ENCODE measurements around the gene FAM163B. TPM values are rescaled to one million over a fixed set of nuclear protein-coding genes. Genes with fewer than 3 reads are reported as not detected.

FAM163B gene
- total RNA-seq, 2 donors from 2014 or later = not detected

DNA sequence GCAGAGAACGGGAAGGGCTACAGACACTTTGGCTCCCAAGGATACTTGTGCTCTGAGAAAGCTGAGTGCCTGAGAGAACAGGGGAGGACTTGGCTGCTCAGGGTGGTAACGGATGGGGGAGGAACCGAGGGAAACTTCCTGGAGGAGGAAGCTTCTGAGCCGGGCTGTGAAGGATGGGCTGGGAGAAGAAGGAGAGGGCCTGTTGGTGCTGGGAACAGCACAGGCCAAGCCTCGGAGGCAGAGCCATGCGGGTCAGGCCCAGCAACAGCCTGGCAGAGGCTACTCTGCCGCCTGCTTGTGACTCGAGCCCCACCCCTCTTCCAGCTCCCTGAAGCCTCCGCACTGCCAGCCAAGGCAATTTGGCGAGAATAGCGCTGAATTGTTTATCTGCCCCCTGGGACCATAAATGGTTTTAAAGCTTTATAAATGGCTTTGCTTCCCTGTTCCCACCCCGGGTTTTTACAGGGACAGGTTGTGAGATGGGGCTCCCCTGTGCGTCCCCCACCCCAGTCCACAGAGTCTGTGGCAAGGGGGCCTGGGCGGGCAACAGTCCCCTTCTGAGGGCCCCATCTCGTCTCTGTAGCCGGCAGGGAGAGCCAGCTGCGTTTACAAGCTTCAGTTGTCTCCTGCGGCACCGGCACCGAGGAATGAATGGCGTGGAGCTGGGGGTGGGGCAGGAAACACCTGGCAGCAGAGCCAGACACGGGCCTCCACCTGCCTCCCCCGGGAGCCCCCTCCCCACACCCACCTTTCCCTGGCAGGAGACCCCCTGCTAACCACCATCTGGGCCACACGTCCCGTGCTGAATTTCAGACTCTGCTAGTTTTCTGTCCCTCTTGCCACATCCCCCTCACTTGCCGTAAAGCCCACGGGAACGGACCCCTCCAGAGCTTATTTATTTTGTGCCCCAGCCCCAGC lies 24.4 kb downstream of the FAM163B start:
- Histone ChIP-seq H3K9me3 (ENCODE audit: control insufficient read depth, low read length) (no peaks in the 10 kb centered on the region), H3K27me3 (ENCODE audit: control insufficient read depth, insufficient read depth, low read length, poor library complexity, severe bottlenecking) (no peaks in the 10 kb centered on the region), H3K4me1 (ENCODE audit: control insufficient read depth, insufficient read depth, low read length) (peaks cover 4% of the 10 kb centered on the region), H3K36me3 (ENCODE audit: control insufficient read depth, insufficient read depth, low read length) (no peaks in the 10 kb centered on the region), H3K4me3 (ENCODE audit: low read length) (no peak overlapping the region), H3K9ac (ENCODE audit: extremely low read depth, low read length, poor library complexity, severe bottlenecking) (no peak overlapping the region), H3K27ac (ENCODE audit: low read depth, low read length) (peak overlapping the region; percentile 49)
- peaks cover 31% of the 10 kb centered on the region for H3K4me1 Mint-ChIP-seq
- no peaks in the 10 kb centered on the region for H3K27me3 Mint-ChIP-seq (ENCODE audit: insufficient read depth)
- WGBS, 2 experiments (ENCODE audit: insufficient coverage in 1 of 2, insufficient read length in 1 of 2) = 39 to 52% methylated on average over 15 to 28 of the region's 28 CpGs
- TF ChIP-seq, protein P1, sequence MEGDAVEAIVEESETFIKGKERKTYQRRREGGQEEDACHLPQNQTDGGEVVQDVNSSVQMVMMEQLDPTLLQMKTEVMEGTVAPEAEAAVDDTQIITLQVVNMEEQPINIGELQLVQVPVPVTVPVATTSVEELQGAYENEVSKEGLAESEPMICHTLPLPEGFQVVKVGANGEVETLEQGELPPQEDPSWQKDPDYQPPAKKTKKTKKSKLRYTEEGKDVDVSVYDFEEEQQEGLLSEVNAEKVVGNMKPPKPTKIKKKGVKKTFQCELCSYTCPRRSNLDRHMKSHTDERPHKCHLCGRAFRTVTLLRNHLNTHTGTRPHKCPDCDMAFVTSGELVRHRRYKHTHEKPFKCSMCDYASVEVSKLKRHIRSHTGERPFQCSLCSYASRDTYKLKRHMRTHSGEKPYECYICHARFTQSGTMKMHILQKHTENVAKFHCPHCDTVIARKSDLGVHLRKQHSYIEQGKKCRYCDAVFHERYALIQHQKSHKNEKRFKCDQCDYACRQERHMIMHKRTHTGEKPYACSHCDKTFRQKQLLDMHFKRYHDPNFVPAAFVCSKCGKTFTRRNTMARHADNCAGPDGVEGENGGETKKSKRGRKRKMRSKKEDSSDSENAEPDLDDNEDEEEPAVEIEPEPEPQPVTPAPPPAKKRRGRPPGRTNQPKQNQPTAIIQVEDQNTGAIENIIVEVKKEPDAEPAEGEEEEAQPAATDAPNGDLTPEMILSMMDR (conservative IDR thresholded peaks at IDR 0.05) = no peak
- H3K36me3 Mint-ChIP-seq (ENCODE audit: low read depth) = no peaks in the 10 kb centered on the region
- H3K4me3 Mint-ChIP-seq = no peak overlapping the region
- H3K9me3 Mint-ChIP-seq = peaks cover 2% of the 10 kb centered on the region
- peak; percentile 75 for DNase-seq
- H3K27ac Mint-ChIP-seq = peak overlapping the region; percentile 55

DNA sequence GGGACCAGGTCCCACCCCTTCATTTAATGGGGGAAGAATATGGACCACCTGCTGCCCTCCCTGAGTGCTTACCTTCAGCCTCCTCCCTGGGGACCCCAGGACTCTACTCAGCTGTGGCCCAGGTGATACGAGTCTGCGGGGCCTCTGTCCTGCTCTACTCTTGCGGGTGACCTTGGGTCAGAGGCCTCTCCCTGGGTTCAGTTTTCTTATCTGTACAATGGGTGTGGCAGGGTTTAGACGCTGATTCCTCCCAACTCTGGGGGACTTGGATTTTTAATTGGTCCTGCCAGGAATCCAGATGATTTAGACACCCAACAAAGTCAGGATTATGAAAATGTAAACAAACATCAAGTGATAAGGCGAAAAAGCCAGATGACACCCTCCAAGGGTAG lies 25.0 kb downstream of the FAM163B start:
- Histone ChIP-seq H3K4me3 (ENCODE audit: low read length) (no peak overlapping the region), H3K4me1 (ENCODE audit: control insufficient read depth, insufficient read depth, low read length) (peaks cover 4% of the 10 kb centered on the region), H3K27me3 (ENCODE audit: control insufficient read depth, insufficient read depth, low read length, poor library complexity, severe bottlenecking) (no peaks in the 10 kb centered on the region), H3K9ac (ENCODE audit: extremely low read depth, low read length, poor library complexity, severe bottlenecking) (no peak overlapping the region), H3K9me3 (ENCODE audit: control insufficient read depth, low read length) (no peaks in the 10 kb centered on the region), H3K27ac (ENCODE audit: low read depth, low read length) (no peak overlapping the region), H3K36me3 (ENCODE audit: control insufficient read depth, insufficient read depth, low read length) (no peaks in the 10 kb centered on the region)
- Mint-ChIP-seq H3K9me3 (peaks cover 2% of the 10 kb centered on the region), H3K27ac (peak overlapping the region; percentile 55), H3K4me3 (no peak overlapping the region), H3K36me3 (ENCODE audit: low read depth) (no peaks in the 10 kb centered on the region), H3K4me1 (peaks cover 31% of the 10 kb centered on the region), H3K27me3 (ENCODE audit: insufficient read depth) (no peaks in the 10 kb centered on the region)
- no peak for DNase-seq
- TF ChIP-seq, protein P1 (conservative IDR thresholded peaks at IDR 0.05) = no peak
- WGBS, 2 experiments (ENCODE audit: insufficient coverage in 1 of 2, insufficient read length in 1 of 2) = 90 to 94% methylated on average over 5 of the region's 5 CpGs

DNA sequence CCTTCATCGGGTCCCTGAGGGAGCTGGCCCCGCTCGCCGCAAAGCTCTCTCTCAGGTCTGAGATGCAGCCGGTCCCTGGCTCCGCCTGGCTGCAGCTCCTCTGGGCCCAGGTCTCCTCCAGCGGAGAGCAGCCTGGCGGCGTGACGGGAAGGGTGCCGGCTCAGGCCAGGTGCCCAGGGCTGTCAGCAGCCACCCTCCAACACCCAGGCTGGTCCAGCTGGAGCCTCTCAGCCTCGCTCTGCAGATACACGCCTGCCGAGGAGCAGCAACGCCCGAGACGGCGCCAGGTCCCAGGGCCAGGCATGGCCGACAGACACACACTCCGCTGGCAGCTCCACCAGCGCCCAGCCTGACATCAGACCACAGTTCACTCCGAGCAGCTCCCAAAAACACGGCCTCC lies 25.6 kb downstream of the FAM163B start:
- DNase-seq = no peak
- H3K4me1 Mint-ChIP-seq = peaks cover 31% of the 10 kb centered on the region

More for the DNA sequence above, 25.6 kb downstream of the FAM163B start:
- Histone ChIP-seq H3K36me3 (ENCODE audit: control insufficient read depth, insufficient read depth, low read length) (no peaks in the 10 kb centered on the region), H3K4me3 (ENCODE audit: low read length) (no peak overlapping the region), H3K27me3 (ENCODE audit: control insufficient read depth, insufficient read depth, low read length, poor library complexity, severe bottlenecking) (no peaks in the 10 kb centered on the region), H3K9me3 (ENCODE audit: control insufficient read depth, low read length) (no peaks in the 10 kb centered on the region), H3K4me1 (ENCODE audit: control insufficient read depth, insufficient read depth, low read length) (peaks cover 4% of the 10 kb centered on the region), H3K27ac (ENCODE audit: low read depth, low read length) (no peak overlapping the region), H3K9ac (ENCODE audit: extremely low read depth, low read length, poor library complexity, severe bottlenecking) (no peak overlapping the region)
- Mint-ChIP-seq H3K4me3 (no peak overlapping the region), H3K27me3 (ENCODE audit: insufficient read depth) (no peaks in the 10 kb centered on the region), H3K27ac (no peak overlapping the region), H3K36me3 (ENCODE audit: low read depth) (no peaks in the 10 kb centered on the region), H3K9me3 (peaks cover 2% of the 10 kb centered on the region)
- TF ChIP-seq, protein P1 (conservative IDR thresholded peaks at IDR 0.05) = no peak
- 91% methylated on average over 12 to 23 of the region's 23 CpGs for WGBS, 2 experiments (ENCODE audit: insufficient coverage in 1 of 2, insufficient read length in 1 of 2)

All from endodermal cell (in vitro differentiated cells).